Occipital lobe (tissue), 2 donors: ENCODE data around the gene FRAT2. TPM values are rescaled to one million over a fixed set of nuclear protein-coding genes. Genes with fewer than 3 reads are reported as not detected.

ENCODE experiments used
- DNase-seq: peaks from one replicate; lab custom pipeline; 2025; lab: John Stamatoyannopoulos, UW
- total RNA-seq: library from RNA; depleted of rRNA; stranded (reverse); fragments of >200 nt; gene quantifications from one replicate; pipeline ENCODE4 v1.2.3, GENCODE V29; 2014

FRAT2 gene
- total RNA-seq, 1 donor from 2014 or later: 16.8 TPM

DNA sequence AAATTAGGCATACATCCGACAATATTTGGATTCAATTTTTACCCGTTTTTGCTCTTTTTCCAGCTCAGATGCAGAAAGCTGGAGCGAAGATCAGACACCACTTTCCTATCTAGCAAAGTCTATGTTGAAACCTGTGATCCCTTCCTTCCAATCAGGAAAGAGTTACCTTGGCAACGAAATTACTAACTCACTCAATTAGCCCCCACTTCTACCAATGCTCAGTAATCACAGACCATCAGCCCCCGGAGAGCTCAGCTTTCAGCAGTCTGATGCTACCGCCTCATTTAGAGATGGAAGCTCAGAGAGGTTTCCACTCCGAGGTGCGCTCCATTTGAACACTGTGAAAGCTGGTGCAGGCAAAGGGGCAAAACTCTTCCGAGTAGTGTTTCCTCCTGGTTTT, 8.8 kb downstream of the FRAT2 start:
- DNase-seq: no peak

DNA sequence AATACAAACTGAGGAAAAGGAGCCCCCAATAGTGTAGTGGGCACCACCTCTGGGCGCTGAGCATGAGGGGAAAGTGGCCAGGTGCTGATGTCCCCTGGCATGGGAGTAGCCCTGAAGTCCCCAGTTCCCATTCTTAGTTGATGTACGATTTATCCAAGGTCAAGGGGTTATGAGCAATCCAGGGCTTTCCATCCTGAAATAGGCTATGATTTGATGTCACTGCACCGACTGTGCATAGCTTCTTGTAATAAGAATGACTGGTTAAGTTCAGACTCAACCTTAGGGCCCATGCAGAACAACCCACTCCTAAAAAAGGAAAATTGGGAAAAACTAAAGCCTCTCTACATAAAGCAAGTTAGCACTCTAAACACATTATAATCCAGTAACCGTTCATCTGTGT, 11.0 kb downstream of the FRAT2 start:
- no peak for DNase-seq

GRCh38 chr10:97321804-97322190, 12.7 kb downstream of the FRAT2 start:
- DNase-seq: no peak

GRCh38 chr10:97321032-97321803, 13.3 kb downstream of the FRAT2 start:
- peak; percentile 26 for DNase-seq

GRCh38 chr10:97320480-97321031, 14.0 kb downstream of the FRAT2 start:
- no peak for DNase-seq

GRCh38 chr10:97319671-97320479, 14.7 kb downstream of the FRAT2 start:
- DNase-seq: peak; percentile 18

GRCh38 chr10:97318772-97319651, 15.5 kb downstream of the FRAT2 start, which contains the start of gene FRAT1:
Gene FRAT1, plus strand, starts transcription at chr10:97319271. Its CDS starts 183 bp downstream, at chr10:97319454.
- DNase-seq: peak; percentile 90

DNA sequence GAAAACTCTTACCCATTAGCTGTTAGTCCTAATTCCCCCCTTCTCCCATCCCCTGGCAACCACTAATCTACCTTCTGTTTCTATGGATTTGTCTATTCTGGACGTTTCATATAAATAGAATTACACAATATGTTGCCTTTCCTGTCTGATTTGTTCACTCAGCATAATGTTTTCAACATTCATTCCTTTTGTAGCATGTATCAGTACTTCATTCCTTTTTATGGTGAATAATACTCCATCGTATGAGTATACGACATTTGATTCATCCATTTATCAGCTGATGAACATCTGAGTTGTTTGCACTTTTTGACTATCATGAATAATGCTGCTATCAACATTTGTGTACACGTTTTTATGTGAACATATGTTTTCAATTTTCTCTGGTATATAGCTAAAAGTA, 19.9 kb downstream of the FRAT2 start:
- no peak for DNase-seq

DNA sequence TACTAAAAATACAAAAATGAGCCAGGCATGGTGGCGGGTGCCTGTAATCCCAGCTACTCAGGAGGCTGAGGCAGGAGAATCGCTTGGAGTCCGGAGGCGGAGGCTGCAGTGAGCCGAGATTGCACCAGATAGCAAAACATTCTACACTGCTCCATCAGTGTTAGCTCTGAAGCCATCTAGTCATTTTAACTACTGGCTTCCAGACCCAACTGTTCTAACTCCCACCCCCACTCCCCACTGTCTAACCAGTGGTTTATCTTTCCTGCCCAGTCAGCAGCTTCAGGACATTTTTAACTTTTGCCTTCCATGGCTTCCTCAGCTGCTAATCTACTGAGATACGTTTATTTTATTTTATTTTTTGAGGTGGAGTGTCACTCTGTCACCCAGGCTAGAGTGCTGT, 21.6 kb downstream of the FRAT2 start:
- no peak for DNase-seq

GRCh38 chr10:97311111-97311626, 23.4 kb downstream of the FRAT2 start:
- DNase-seq: no peak

DNA sequence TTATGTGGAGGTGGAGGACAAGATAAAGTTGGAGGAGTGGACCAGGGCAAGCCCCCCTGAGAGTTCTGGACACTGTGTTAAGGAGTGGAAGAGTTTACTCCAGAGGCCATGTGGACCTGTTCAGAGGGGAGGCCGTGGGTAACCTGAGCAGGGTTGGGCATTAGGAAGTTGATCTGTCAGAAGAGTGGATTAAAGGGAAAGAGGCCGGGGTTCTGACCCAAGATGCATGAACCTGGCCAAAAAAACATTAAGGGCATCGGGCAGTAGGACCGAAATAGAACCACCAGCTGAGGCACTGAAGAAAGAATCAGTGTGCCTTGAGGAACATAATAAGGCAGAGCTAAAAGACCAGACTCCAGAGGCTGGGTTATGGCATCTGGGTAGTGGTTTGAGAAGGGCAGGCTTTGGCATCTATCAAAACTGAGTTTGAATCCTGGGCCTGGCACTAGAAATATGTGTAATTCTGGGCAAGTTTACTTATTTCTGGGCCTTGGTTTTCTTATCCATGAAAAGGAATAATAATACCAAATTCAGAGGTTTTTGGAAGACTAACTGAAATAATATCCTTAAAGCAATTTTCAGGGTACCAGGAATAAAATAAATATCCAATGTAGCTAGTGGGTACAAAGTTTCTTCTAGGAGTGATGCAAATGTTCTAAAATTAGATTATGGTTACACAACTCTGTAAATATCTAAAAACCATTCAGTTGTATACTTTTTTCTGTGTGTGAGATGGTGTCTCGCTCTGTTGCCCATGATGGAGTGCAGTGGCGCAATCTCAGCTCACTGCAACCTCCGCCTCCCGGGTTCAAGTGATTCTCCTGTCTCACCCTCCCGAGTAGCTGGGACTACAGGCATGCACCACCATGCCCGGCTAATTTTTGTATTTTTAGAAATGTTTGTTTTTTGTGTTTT, 26.4 kb downstream of the FRAT2 start:
- DNase-seq: no peak

DNA sequence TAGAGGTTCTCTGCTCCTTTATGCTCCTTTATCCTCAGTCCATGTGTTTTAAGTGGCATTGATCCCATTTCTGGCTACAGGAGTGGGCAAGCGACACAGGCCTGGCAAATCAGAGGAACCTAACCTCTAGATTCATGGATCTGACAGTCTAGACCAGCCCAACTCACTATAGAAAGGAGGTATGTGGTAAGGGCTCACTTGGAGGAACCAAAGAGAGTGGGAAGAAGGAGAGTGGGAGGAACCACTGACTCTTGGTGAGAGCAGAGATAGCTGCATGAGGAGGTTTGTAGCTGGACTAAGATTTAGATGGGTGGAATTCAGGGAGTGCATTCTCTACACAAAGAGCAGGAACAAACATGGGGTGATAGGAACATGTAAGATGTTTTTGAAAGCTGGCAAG, 27.1 kb downstream of the FRAT2 start:
- DNase-seq: no peak

- no peak for DNase-seq
These were observed 32.3 kb downstream of the FRAT2 start for GRCh38 chr10:97302088-97302791.

- DNase-seq: no peak
These were observed 33.5 kb downstream of the FRAT2 start for GRCh38 chr10:97300980-97301379.

DNA sequence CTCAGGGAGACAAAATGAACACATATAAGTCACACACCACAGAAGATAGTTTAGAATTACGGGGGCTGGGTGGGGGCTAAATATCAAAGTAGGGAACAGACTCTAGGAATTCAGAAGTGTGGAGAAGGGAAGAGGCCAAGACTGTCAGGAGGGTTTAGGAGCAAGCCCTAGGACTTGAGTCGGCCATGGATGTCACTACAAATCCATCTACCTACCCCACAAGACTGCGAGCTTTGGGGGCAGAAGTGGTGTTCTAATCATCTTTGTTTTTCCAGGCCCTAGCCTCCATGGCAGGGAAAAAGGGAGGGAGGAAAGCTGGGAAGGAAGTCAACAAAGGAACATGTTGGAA, 36.3 kb downstream of the FRAT2 start:
- no peak for DNase-seq

GRCh38 chr10:97297556-97298222, 36.8 kb downstream of the FRAT2 start:
- no peak for DNase-seq

DNA sequence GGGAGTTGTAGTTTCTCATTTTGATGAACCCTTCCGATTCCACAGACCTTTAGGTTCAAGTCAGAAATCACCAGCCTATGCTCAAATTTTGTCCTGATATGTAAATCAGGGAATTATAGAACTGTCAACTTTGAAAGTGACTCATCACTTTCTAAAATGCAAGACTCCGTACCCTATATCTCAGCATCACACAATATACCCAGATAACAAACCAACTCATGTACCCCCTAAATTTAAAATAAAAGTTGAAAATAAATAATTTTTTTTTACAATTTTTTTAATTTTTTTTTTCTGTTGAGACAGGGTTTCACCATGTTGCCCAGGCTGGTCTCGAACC, 41.7 kb downstream of the FRAT2 start:
- no peak for DNase-seq

GRCh38 chr10:97292097-97292861, 42.2 kb downstream of the FRAT2 start, which contains the start of gene ARHGAP19:
Gene ARHGAP19, minus strand, starts transcription at chr10:97292637. Its CDS starts 10 bp downstream, at chr10:97292627.
- DNase-seq: peak; percentile 96
